ENCODE data around the gene KCTD18. TPM values are rescaled to one million over a fixed set of nuclear protein-coding genes. Genes with fewer than 3 reads are reported as not detected.

Gene KCTD18
- polyA plus RNA-seq, 1 of the 3 experiments (the other 2 are of a cell fraction) = 8.0 TPM

- H3K27ac ChIP-seq (ENCODE audit: low read depth in 2 of 2, low read length in 1 of 2) = no peak overlapping the region
- TF ChIP-seq FOXM1 (IDR thresholded peaks at IDR 0.05; ENCODE audit: low read depth) (no peak), SIN3A (IDR thresholded peaks at IDR 0.05; ENCODE audit: borderline replicate concordance, low read depth, low read length) (no peak), YY1 (IDR thresholded peaks at IDR 0.05; ENCODE audit: low read depth) (no peak), GATA2 (CRISPR knock-in tag; IDR thresholded peaks at IDR 0.05) (no peak), MEF2A (IDR thresholded peaks at IDR 0.05; ENCODE audit: borderline replicate concordance, low read depth) (no peak), JUND (IDR thresholded peaks at IDR 0.05) (no peak; the same call in 1 of the 2 replicates), RFX5 (IDR thresholded peaks at IDR 0.05; ENCODE audit: low read length) (no peak), EP300 (IDR thresholded peaks at IDR 0.05; ENCODE audit: borderline replicate concordance in 1 of 2, low read depth in 1 of 2, low read length in 1 of 2) (no peak), RAD21 (IDR thresholded peaks at IDR 0.05; ENCODE audit: low read length) (no peak), POLR2AphosphoS5 (IDR thresholded peaks at IDR 0.05; ENCODE audit: low read depth, low read length) (no peak), TCF12 (IDR thresholded peaks at IDR 0.05) (no peak), EZH2phosphoT487 (IDR thresholded peaks at IDR 0.05; ENCODE audit: borderline replicate concordance, low read depth) (no peak), RXRA (IDR thresholded peaks at IDR 0.05; ENCODE audit: borderline replicate concordance, low read depth) (no peak), SMC3 (IDR thresholded peaks at IDR 0.05; ENCODE audit: low read depth, low read length) (no peak), FOXJ3 (CRISPR knock-in tag; IDR thresholded peaks at IDR 0.05) (no peak)
- TF ChIP-seq, protein P1, sequence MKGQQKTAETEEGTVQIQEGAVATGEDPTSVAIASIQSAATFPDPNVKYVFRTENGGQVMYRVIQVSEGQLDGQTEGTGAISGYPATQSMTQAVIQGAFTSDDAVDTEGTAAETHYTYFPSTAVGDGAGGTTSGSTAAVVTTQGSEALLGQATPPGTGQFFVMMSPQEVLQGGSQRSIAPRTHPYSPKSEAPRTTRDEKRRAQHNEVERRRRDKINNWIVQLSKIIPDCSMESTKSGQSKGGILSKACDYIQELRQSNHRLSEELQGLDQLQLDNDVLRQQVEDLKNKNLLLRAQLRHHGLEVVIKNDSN (IDR thresholded peaks at IDR 0.05; ENCODE audit: borderline replicate concordance, low read depth) = no peak
- TF ChIP-seq, protein P2, sequence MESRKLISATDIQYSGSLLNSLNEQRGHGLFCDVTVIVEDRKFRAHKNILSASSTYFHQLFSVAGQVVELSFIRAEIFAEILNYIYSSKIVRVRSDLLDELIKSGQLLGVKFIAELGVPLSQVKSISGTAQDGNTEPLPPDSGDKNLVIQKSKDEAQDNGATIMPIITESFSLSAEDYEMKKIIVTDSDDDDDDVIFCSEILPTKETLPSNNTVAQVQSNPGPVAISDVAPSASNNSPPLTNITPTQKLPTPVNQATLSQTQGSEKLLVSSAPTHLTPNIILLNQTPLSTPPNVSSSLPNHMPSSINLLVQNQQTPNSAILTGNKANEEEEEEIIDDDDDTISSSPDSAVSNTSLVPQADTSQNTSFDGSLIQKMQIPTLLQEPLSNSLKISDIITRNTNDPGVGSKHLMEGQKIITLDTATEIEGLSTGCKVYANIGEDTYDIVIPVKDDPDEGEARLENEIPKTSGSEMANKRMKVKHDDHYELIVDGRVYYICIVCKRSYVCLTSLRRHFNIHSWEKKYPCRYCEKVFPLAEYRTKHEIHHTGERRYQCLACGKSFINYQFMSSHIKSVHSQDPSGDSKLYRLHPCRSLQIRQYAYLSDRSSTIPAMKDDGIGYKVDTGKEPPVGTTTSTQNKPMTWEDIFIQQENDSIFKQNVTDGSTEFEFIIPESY (IDR thresholded peaks at IDR 0.05; ENCODE audit: borderline replicate concordance, low read depth) = no peak
- TF ChIP-seq, protein P3, sequence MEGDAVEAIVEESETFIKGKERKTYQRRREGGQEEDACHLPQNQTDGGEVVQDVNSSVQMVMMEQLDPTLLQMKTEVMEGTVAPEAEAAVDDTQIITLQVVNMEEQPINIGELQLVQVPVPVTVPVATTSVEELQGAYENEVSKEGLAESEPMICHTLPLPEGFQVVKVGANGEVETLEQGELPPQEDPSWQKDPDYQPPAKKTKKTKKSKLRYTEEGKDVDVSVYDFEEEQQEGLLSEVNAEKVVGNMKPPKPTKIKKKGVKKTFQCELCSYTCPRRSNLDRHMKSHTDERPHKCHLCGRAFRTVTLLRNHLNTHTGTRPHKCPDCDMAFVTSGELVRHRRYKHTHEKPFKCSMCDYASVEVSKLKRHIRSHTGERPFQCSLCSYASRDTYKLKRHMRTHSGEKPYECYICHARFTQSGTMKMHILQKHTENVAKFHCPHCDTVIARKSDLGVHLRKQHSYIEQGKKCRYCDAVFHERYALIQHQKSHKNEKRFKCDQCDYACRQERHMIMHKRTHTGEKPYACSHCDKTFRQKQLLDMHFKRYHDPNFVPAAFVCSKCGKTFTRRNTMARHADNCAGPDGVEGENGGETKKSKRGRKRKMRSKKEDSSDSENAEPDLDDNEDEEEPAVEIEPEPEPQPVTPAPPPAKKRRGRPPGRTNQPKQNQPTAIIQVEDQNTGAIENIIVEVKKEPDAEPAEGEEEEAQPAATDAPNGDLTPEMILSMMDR (IDR thresholded peaks at IDR 0.05) = no peak
- TF ChIP-seq, protein P4, sequence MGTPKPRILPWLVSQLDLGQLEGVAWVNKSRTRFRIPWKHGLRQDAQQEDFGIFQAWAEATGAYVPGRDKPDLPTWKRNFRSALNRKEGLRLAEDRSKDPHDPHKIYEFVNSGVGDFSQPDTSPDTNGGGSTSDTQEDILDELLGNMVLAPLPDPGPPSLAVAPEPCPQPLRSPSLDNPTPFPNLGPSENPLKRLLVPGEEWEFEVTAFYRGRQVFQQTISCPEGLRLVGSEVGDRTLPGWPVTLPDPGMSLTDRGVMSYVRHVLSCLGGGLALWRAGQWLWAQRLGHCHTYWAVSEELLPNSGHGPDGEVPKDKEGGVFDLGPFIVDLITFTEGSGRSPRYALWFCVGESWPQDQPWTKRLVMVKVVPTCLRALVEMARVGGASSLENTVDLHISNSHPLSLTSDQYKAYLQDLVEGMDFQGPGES (IDR thresholded peaks at IDR 0.05; ENCODE audit: low read depth, low read length) = no peak
- 65% methylated on average over 2 of the region's 2 CpGs for WGBS (ENCODE audit: low lambda C conversion rate)
Measured at GRCh38 chr2:200486529-200486928, 23.3 kb downstream of the KCTD18 start.

More at GRCh38 chr2:200486529-200486928, 23.3 kb downstream of the KCTD18 start:
- H3K9ac ChIP-seq = no peak overlapping the region
- peaks cover 15 to 20% of the 10 kb centered on the region in 2 experiments for H3K36me3 ChIP-seq (replicated peaks in 1 of 2; ENCODE audit: control insufficient read depth in 1 of 2, insufficient read depth in 2 of 2, low read length in 1 of 2)
- no peaks in the 10 kb centered on the region for H3K79me2 ChIP-seq (ENCODE audit: insufficient read depth)
- DNase-seq = no peak
- no peaks in the 10 kb centered on the region for H4K20me1 ChIP-seq (ENCODE audit: insufficient read depth)
- CTCF ChIA-PET = interaction anchor here (1.0 to 8.8 kb wide), 8 partner anchors 16 to 513 kb away, joined by 3 to 111 read pairs (median 6); no protein-coding TSS in a partner anchor
- no peaks in the 10 kb centered on the region for H3K27me3 ChIP-seq (ENCODE audit: insufficient read depth)
- H3F3A ChIP-seq (replicated peaks; ENCODE audit: insufficient read depth) = peaks cover 8% of the 10 kb centered on the region
- H3K9me2 ChIP-seq = no peaks in the 10 kb centered on the region
- H3K4me1 ChIP-seq (ENCODE audit: control insufficient read depth in 1 of 2, insufficient read depth in 2 of 2, low read depth in 1 of 2, low read length in 1 of 2) = peaks cover 10 to 20% of the 10 kb centered on the region in 2 experiments; a peak in 3 of 4 replicates
- H3K4me2 ChIP-seq = no peak overlapping the region
- POLR2A ChIA-PET = no interaction called here
- no peaks in the 10 kb centered on the region for H3K9me3 ChIP-seq
- no peak overlapping the region for H3K4me3 ChIP-seq (ENCODE audit: low read depth in 2 of 2, low read length in 1 of 2)
- H2AFZ ChIP-seq (ENCODE audit: low read depth) = no peak overlapping the region

Data from SK-N-SH (cell line).